Measurements from ENCODE around the gene KLF9. TPM values are rescaled to one million over a fixed set of nuclear protein-coding genes. Genes with fewer than 3 reads are reported as not detected.

Gene KLF9
- total RNA-seq, 2 donors from 2014 or later: 3.3 to 4.0 TPM

GRCh38 chr9:70418822-70419555 lies 4.5 kb upstream of the KLF9 start:
- Mint-ChIP-seq H3K9me3 (no peaks in the 10 kb centered on the region), H3K4me3 (peak overlapping the region; percentile 90), H3K27ac (peak overlapping the region; percentile 81 to 91), H3K27me3 (peaks cover 8 to 9% of the 10 kb centered on the region in 2 donors), H3K36me3 (no peaks in the 10 kb centered on the region), H3K4me1 (ENCODE audit: low read depth in 2 of 2) (peaks cover 37 to 46% of the 10 kb centered on the region in 2 donors)
- ATAC-seq (peak; percentile 78 to 86), DNase-seq (ENCODE audit: low spot score) (peak; percentile 93)

DNA sequence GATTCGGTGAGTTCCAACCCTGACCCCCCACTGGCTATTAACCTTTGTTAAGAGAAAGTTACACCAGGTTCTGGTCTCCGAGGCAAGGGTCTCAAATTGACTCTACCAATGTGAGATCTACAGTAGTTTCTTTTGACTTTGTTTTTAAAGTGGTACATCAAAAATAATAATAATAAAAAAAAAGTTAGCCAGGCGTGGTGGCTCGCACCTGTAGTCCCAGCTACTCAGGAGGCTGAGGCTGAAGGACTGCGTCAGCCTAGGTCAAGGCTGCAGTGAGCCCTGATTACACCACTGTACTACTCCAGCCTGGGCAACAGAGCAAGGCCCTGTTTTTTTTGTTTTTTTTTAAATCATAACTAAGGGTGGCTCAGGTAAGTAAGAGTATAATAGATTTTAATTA lies 1.0 kb upstream of the KLF9 start:
- Mint-ChIP-seq H3K27ac (no peak overlapping the region), H3K36me3 (no peaks in the 10 kb centered on the region), H3K4me3 (no peak overlapping the region), H3K4me1 (ENCODE audit: low read depth in 2 of 2) (peaks cover 40 to 52% of the 10 kb centered on the region in 2 donors), H3K9me3 (no peaks in the 10 kb centered on the region), H3K27me3 (no peaks in the 10 kb centered on the region)
- ATAC-seq (no peak), DNase-seq (ENCODE audit: low spot score) (no peak)

DNA sequence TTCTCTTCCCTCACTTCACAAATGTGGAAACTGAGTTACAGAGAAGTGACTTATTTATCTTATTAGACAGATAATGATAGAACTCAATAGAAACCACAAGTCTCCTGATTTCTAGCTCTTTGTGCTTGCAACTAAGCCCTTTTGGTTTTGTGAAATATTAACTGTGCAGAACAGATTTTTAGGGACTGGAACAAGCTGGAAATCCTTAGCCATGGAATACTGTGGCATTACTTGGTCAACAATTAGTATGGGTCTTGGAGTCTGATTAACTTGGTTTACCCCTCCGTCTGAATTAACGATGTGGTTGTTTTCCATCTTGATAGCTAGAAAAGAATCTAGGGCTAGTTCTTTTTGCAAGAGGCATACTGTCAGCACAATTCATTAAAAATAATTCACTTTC lies 584 bp upstream of the KLF9 start:
- peak overlapping the region; percentile 96 to 99 for H3K27ac Mint-ChIP-seq
- H3K9me3 Mint-ChIP-seq: no peaks in the 10 kb centered on the region
- H3K36me3 Mint-ChIP-seq: no peaks in the 10 kb centered on the region
- peaks cover 40 to 56% of the 10 kb centered on the region in 2 donors for H3K4me1 Mint-ChIP-seq (ENCODE audit: low read depth in 2 of 2)
- H3K27me3 Mint-ChIP-seq: no peaks in the 10 kb centered on the region
- peak overlapping the region; percentile 98 for H3K4me3 Mint-ChIP-seq
- ATAC-seq (no peak), DNase-seq (ENCODE audit: low spot score) (no peak)

- ATAC-seq: peak; percentile 57 to 65
- DNase-seq (ENCODE audit: low spot score): peak; percentile 75
- Mint-ChIP-seq H3K27me3 (no peaks in the 10 kb centered on the region), H3K4me3 (peak overlapping the region; percentile 98), H3K9me3 (no peaks in the 10 kb centered on the region), H3K36me3 (no peaks in the 10 kb centered on the region), H3K27ac (peak overlapping the region; percentile 96 to 99), H3K4me1 (ENCODE audit: low read depth in 2 of 2) (peaks cover 36 to 47% of the 10 kb centered on the region in 2 donors)
Measured at GRCh38 chr9:70413464-70413798, 1.0 kb downstream of the KLF9 start.

DNA sequence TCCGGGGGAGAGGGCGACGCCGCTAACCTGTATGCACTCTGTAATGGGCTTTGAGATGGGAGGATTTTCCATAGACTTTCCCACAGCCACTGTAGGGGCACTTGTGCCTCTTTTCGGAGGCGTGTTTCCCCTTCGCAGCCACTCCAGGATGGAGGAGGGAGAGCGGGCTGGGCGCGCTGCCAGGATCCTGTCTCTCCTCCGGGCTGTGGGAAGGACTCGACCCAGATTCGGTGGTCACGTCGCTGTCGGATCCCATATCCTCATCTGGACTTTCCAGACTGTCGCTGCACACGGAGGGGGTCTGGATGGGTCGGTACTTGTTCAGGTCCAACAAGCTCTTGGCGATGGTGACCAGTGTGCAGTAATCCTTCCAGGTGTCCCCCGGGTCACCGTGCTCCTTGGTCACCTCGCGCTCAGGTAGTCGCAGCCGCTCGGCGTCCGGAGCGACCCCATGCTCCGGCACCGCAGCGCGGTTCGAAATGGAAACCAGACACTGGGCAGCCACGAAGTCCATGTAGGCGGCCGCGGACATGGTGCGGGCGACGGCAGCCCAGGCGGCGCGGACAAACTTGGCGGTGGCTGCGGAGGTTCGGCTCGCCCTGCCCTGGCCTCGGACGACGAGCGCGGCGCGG lies 1.5 kb downstream of the KLF9 start:
- H3K4me1 Mint-ChIP-seq (ENCODE audit: low read depth in 2 of 2): peaks cover 34 to 47% of the 10 kb centered on the region in 2 donors
- H3K9me3 Mint-ChIP-seq: no peaks in the 10 kb centered on the region
- peak overlapping the region; percentile 85 for H3K4me3 Mint-ChIP-seq
- peak overlapping the region; percentile 96 to 99 for H3K27ac Mint-ChIP-seq
- H3K36me3 Mint-ChIP-seq: no peaks in the 10 kb centered on the region
- DNase-seq (ENCODE audit: low spot score) (peak; percentile 60), ATAC-seq (no peak)
- no peaks in the 10 kb centered on the region for H3K27me3 Mint-ChIP-seq

- peak overlapping the region; percentile 96 to 99 for H3K27ac Mint-ChIP-seq
- no peaks in the 10 kb centered on the region for H3K9me3 Mint-ChIP-seq
- H3K27me3 Mint-ChIP-seq: no peaks in the 10 kb centered on the region
- peak; percentile 72 for DNase-seq (ENCODE audit: low spot score)
- H3K36me3 Mint-ChIP-seq: no peaks in the 10 kb centered on the region
- peaks cover 39 to 54% of the 10 kb centered on the region in 2 donors for H3K4me1 Mint-ChIP-seq (ENCODE audit: low read depth in 2 of 2)
- peak; percentile 37 to 39 for ATAC-seq
- H3K4me3 Mint-ChIP-seq: peak overlapping the region; percentile 85
Measured at GRCh38 chr9:70411930-70412831, 2.3 kb downstream of the KLF9 start.

DNA sequence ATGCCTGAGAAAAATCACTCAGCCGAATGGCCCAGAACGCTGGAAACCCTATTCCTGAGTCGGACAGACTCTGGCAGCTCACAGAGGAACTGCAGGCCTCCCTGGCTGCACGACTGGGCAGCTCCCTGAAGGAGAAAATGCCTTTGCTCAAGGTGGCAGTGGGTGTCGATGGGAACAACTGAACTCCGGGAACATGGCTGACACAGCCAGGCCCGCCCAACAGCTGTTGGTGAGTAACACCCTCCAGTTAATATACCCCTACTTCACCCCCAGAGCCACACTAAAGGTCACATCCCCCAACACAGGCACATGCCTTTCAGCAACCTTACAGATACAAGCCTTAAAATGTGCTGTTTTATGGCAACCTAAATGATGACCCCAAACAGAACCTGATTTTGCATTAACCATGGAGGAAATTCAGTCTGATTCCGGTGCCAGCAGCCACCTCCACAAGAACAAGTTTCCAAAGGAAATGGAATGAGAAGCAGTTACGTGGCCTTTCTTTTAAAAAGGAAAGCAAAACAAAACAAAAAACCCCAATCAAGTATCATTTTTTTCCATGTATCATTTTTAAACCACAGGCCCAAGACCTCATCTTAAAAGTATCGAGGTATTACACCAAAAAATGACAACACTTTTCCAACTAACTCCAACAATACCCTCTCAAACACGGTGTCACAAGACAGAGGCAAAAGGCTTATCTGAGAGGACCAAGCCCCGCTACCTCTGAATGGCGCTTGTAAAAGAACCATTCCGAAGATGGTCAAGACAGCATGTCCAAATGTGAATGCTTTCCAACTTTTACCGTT lies 3.1 kb downstream of the KLF9 start:
- peak overlapping the region; percentile 85 for H3K4me3 Mint-ChIP-seq
- H3K27me3 Mint-ChIP-seq: no peaks in the 10 kb centered on the region
- no peaks in the 10 kb centered on the region for H3K36me3 Mint-ChIP-seq
- no peak for ATAC-seq
- peak; percentile 61 for DNase-seq (ENCODE audit: low spot score)
- peak overlapping the region; percentile 96 to 99 for H3K27ac Mint-ChIP-seq
- H3K4me1 Mint-ChIP-seq (ENCODE audit: low read depth in 2 of 2): peaks cover 48 to 63% of the 10 kb centered on the region in 2 donors
- H3K9me3 Mint-ChIP-seq: no peaks in the 10 kb centered on the region

DNA sequence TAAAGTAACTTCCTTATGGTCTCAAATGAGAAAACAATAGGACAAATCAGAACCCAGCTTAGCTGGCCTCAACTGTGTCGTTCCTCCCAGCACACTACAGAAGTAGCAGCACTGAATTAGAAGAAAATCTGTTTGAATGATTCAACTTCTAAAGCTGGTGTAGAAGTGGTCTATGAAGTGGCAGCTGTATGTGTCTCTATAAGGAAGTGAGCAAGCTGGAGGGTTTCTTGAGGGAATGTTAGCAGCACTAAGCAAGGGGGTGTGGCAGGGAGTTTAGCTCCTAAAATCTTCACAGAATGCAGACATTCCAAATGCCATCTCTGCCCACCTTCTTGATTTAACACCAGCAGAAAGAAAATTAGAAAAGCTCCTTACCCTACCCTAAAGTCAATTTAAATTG lies 4.1 kb downstream of the KLF9 start:
- peak; percentile 54 for DNase-seq (ENCODE audit: low spot score)
- Mint-ChIP-seq H3K36me3 (no peaks in the 10 kb centered on the region), H3K27ac (peak overlapping the region; percentile 96 to 99), H3K4me1 (ENCODE audit: low read depth in 2 of 2) (peaks cover 53 to 70% of the 10 kb centered on the region in 2 donors), H3K4me3 (peak overlapping the region; percentile 85), H3K27me3 (no peaks in the 10 kb centered on the region), H3K9me3 (no peaks in the 10 kb centered on the region)
- ATAC-seq: no peak

GRCh38 chr9:70409800-70410199 lies 4.7 kb downstream of the KLF9 start:
- Mint-ChIP-seq H3K4me1 (ENCODE audit: low read depth in 2 of 2) (peaks cover 57 to 73% of the 10 kb centered on the region in 2 donors), H3K27me3 (no peaks in the 10 kb centered on the region), H3K4me3 (peak overlapping the region; percentile 10), H3K9me3 (no peaks in the 10 kb centered on the region), H3K36me3 (no peaks in the 10 kb centered on the region), H3K27ac (peak overlapping the region; percentile 96 to 99)
- DNase-seq (ENCODE audit: low spot score) (no peak), ATAC-seq (no peak)

DNA sequence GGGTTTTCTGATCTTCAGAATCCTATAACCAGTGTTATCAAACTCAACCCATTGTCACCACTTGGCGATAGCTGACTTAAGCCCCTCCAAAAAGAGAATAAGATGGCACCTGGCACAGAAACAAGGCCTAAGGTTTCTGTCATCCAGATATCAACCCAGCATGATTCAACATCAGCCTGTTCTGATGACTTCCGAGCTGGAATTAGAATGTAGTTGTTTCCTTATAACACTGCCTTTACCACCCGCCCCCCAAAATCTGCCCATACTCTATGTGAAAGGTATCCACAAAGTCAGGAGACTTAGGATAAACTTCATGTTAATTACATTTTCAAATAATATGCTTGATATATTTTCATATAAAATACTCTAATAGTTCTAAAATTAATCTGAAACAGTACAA lies 5.2 kb downstream of the KLF9 start:
- DNase-seq (ENCODE audit: low spot score): no peak
- no peak for ATAC-seq
- Mint-ChIP-seq H3K27me3 (no peaks in the 10 kb centered on the region), H3K27ac (no peak overlapping the region), H3K36me3 (no peaks in the 10 kb centered on the region), H3K4me3 (no peak overlapping the region), H3K9me3 (no peaks in the 10 kb centered on the region), H3K4me1 (ENCODE audit: low read depth in 2 of 2) (peaks cover 53 to 68% of the 10 kb centered on the region in 2 donors)

DNA sequence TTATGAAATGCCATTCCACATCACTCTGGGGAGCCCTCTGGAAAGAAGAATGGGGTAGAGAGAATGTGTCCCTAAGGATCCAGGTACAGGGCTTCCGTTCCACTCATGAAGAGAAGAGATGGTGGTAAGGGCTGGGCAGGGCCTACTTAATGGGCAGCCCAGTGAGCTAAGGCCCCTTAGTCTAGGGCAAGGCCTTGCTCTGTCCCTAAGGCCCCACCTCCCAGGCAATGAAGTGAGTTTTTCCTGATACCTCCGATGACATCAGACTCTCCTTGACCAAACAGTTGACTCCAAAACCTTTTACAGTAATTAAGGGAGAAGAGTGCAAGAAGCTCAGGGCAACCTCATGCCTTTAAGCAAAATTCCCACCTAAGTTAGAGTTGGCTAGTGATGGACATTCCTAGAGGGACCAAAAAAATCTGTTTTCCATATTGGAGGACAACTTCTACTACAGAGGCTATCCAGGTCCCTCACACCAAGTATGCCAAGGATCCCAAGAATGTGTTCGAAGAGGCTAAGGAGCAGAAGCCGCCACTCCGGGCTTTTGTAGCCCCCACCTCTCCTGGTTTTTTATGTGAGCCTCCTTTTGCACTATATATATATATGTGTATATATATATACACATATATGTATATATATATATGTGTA lies 5.9 kb downstream of the KLF9 start:
- no peaks in the 10 kb centered on the region for H3K27me3 Mint-ChIP-seq
- H3K36me3 Mint-ChIP-seq: no peaks in the 10 kb centered on the region
- H3K4me1 Mint-ChIP-seq (ENCODE audit: low read depth in 2 of 2): peaks cover 49 to 60% of the 10 kb centered on the region in 2 donors
- H3K27ac Mint-ChIP-seq: no peak overlapping the region
- no peak overlapping the region for H3K4me3 Mint-ChIP-seq
- no peaks in the 10 kb centered on the region for H3K9me3 Mint-ChIP-seq
- ATAC-seq (no peak), DNase-seq (ENCODE audit: low spot score) (no peak)

GRCh38 chr9:70407081-70407503 lies 7.4 kb downstream of the KLF9 start:
- Mint-ChIP-seq H3K27ac (peak overlapping the region; percentile 91 to 96), H3K36me3 (no peaks in the 10 kb centered on the region), H3K4me3 (peak overlapping the region; percentile 82), H3K27me3 (no peaks in the 10 kb centered on the region), H3K9me3 (no peaks in the 10 kb centered on the region), H3K4me1 (ENCODE audit: low read depth in 2 of 2) (peaks cover 48 to 55% of the 10 kb centered on the region in 2 donors)
- ATAC-seq: no peak
- no peak for DNase-seq (ENCODE audit: low spot score)
